Right lobe of liver (tissue), 6 donors: ENCODE measurements around the gene TNFRSF12A. TPM values are rescaled to one million over a fixed set of nuclear protein-coding genes. Genes with fewer than 3 reads are reported as not detected.

Experiments used
- ATAC-seq, 4 donors: fragments of 200-7000 bp; cut with Tn5 transposase; one replicate each; pipeline ENCODE4 v1.9.1; 2020; ENCODE audit warnings: mild to moderate bottlenecking in 4 of 4, moderate library complexity in 4 of 4
- DNase-seq, 3 donors: peaks; one replicate each; pipeline ENCODE4 v3.0.0-alpha.2; 2020
- H3K27ac ChIP-seq, 3 donors: fragments of 200-600 bp; one replicate each; pipeline ENCODE4 v1.8.0; 2022
- H3K27me3 ChIP-seq, 2 donors: fragments of 200-600 bp; one replicate each; pipeline ENCODE4 v1.8.0; 2022
- H3K36me3 ChIP-seq, 4 donors: fragments of 200-600 bp; sonication (generic) in 1 of 4; one replicate each; pipeline versions ENCODE4 v1.5.1 to v1.8.0; 2017 to 2022; ENCODE audit warnings: control low read depth in 1 of 4
- H3K4me1 ChIP-seq, 4 donors: fragments of 200-600 bp; sonication (generic) in 1 of 4; one replicate each; pipeline versions ENCODE4 v1.5.1 to v1.8.0; 2017 to 2022; ENCODE audit warnings: control low read depth in 1 of 4
- H3K4me3 ChIP-seq, 3 donors: fragments of 200-600 bp; one replicate each; pipeline ENCODE4 v1.8.0; 2022
- H3K9me3 ChIP-seq, 4 donors: fragments of 200-600 bp; sonication (generic) in 1 of 4; one replicate each; pipeline versions ENCODE4 v1.5.1 to v1.8.0; 2017 to 2022; ENCODE audit warnings: control low read depth in 1 of 4
- CTCF ChIP-seq, 4 donors: fragments of 200-600 bp in 3 of 4; fragments of 450-650 bp in 1 of 4; IDR thresholded peaks; one replicate each; pipeline versions ENCODE4 v1.5.1 to v1.8.0; 2016 to 2022; ENCODE audit warnings: antibody characterized with exemption in 4 of 4, mild to moderate bottlenecking in 2 of 4
- POLR2A ChIP-seq: fragments of 450-650 bp; IDR thresholded peaks from one replicate; pipeline ENCODE4 v1.6.1; 2017; ENCODE audit warnings: antibody characterized with exemption, mild to moderate bottlenecking
- WGBS: methylation state at CpG from one replicate; pipeline ENCODE4 v1.1.6; 2018; ENCODE audit warnings: low coverage, low lambda C conversion rate; ENCODE audit not compliant: insufficient coverage; ENCODE audit errors: missing lambda C conversion rate; 5-methylcytosine and 5-hydroxymethylcytosine counted together
- intact Hi-C, 2 donors: fragments of 100-400 bp; cut with DNase I; formaldehyde crosslinking; loops; one replicate each; pipeline versions ENCODE4 v1.11.2 to v1.14.1; 2022
- total RNA-seq, 6 experiments: library from RNA; depleted of rRNA in 2 of 6; stranded (reverse); fragments of >200 nt in 2 of 6; fragmentation: NEBNext Ultra II Directional in 3 of 6; extraction: Animal tissue kit (Norgen Biotek cat#: 25700) in 3 of 6; gene quantifications; one replicate each; pipeline versions ENCODE4 v1.1.0 to v1.2.4, GENCODE V29; 2016 to 2023
- donor health status: DM: no; HTN: yes; CAD: no.
- donor health status: DM: no; HTN: no; CAD: no.
- donor health status: DM: no; HTN: no; CAD: no.
- donor health status: DM: no; HTN: yes; CAD: no.
- donor health status: DM: no; HTN: yes; CAD: no.

TNFRSF12A gene
- total RNA-seq, 6 experiments from 2014 or later, result 5.2 to 284 (median 69.4) TPM

GRCh38 chr16:3021449-3022207, 1.5 kb downstream of the TNFRSF12A start:
- H3K4me1 ChIP-seq, result peaks cover 0 to 28% (median 14%) of the 10 kb centered on the region in 4 donors
- DNase-seq, result peak; percentile 80 to 88 (median 83)
- TF ChIP-seq POLR2A, result no peak
- TF ChIP-seq CTCF (IDR thresholded peaks at IDR 0.05), result peak in 3 of 4 donors; percentile 32 to 37 (median 37)
- peak overlapping the region; percentile 84 to 95 (median 91) for H3K27ac ChIP-seq
- H3K27me3 ChIP-seq, result no peaks in the 10 kb centered on the region
- intact Hi-C loops, result no loop called here
- 9% methylated on average over 11 of the region's 25 CpGs for WGBS
- peaks cover 0 to 6% (median 0%) of the 10 kb centered on the region in 4 donors for H3K36me3 ChIP-seq
- H3K4me3 ChIP-seq, result peak overlapping the region; percentile 64 to 84 (median 74)
- H3K9me3 ChIP-seq, result no peaks in the 10 kb centered on the region
- ATAC-seq, result peak; percentile 41 to 52 (median 46)

- 60% methylated on average over 4 of the region's 8 CpGs for WGBS
- H3K4me1 ChIP-seq, result peaks cover 0 to 28% (median 14%) of the 10 kb centered on the region in 4 donors
- ATAC-seq, result peak in 1 of 4 donors; percentile 31
- H3K27ac ChIP-seq, result peak overlapping the region; percentile 84 to 95 (median 91)
- peak overlapping the region in 1 of 3 donors; percentile 84 for H3K4me3 ChIP-seq
- H3K9me3 ChIP-seq, result no peaks in the 10 kb centered on the region
- intact Hi-C loops, result no loop called here
- DNase-seq, result peak in 1 of 3 donors; percentile 85
- no peaks in the 10 kb centered on the region for H3K27me3 ChIP-seq
- TF ChIP-seq POLR2A (no peak), CTCF (IDR thresholded peaks at IDR 0.05) (no peak)
- peaks cover 0 to 6% (median 0%) of the 10 kb centered on the region in 4 donors for H3K36me3 ChIP-seq
Measured at GRCh38 chr16:3022208-3022683, 2.1 kb downstream of the TNFRSF12A start.

- H3K4me1 ChIP-seq, result peaks cover 0 to 30% (median 14%) of the 10 kb centered on the region in 4 donors
- H3K36me3 ChIP-seq, result peaks cover 0 to 6% (median 0%) of the 10 kb centered on the region in 4 donors
- intact Hi-C loops, result no loop called here
- no peak for DNase-seq
- 49% methylated on average over 7 of the region's 8 CpGs for WGBS
- H3K9me3 ChIP-seq, result no peaks in the 10 kb centered on the region
- H3K27me3 ChIP-seq, result no peaks in the 10 kb centered on the region
- TF ChIP-seq POLR2A (no peak), CTCF (IDR thresholded peaks at IDR 0.05) (peak in 1 of 4 donors; percentile 2)
- ATAC-seq, result peak in 1 of 4 donors; percentile 0
- peak overlapping the region in 2 of 3 donors; percentile 59 to 67 for H3K4me3 ChIP-seq
- peak overlapping the region; percentile 84 to 95 (median 91) for H3K27ac ChIP-seq
Measured at GRCh38 chr16:3022684-3023414, 2.7 kb downstream of the TNFRSF12A start.

GRCh38 chr16:3023415-3023668, 3.2 kb downstream of the TNFRSF12A start:
- TF ChIP-seq CTCF (IDR thresholded peaks at IDR 0.05) (no peak), POLR2A (no peak)
- intact Hi-C loops, result no loop called here
- peak overlapping the region; percentile 59 to 76 (median 67) for H3K4me3 ChIP-seq
- H3K27me3 ChIP-seq, result no peaks in the 10 kb centered on the region
- peaks cover 0 to 33% (median 14%) of the 10 kb centered on the region in 4 donors for H3K4me1 ChIP-seq
- DNase-seq, result peak in 1 of 3 donors; percentile 76
- peak overlapping the region; percentile 82 to 95 (median 91) for H3K27ac ChIP-seq
- ATAC-seq, result peak in 1 of 4 donors; percentile 2
- H3K36me3 ChIP-seq, result peaks cover 0 to 6% (median 0%) of the 10 kb centered on the region in 4 donors
- H3K9me3 ChIP-seq, result no peaks in the 10 kb centered on the region
- no CpG with 5 or more reads among the region's 6 CpGs for WGBS
